Testis (tissue), 3 donors: ENCODE results near the gene MEF2A. TPM values are rescaled to one million over a fixed set of nuclear protein-coding genes. Genes with fewer than 3 reads are reported as not detected.

Experiments
- DNase-seq: peaks from one replicate; pipeline ENCODE4 v3.0.0-alpha.2; 2019
- H3K27ac ChIP-seq, 2 donors: fragments of 200-600 bp; sonication (generic); one replicate each; pipeline ENCODE4 v1.5.1; 2019
- H3K27me3 ChIP-seq: fragments of 200-600 bp; sonication (generic); one replicate; pipeline ENCODE4 v1.5.1; 2019
- H3K36me3 ChIP-seq: fragments of 200-600 bp; sonication (generic); one replicate; pipeline ENCODE4 v1.5.1; 2017; ENCODE audit warnings: low read depth; ENCODE audit errors: missing control alignments
- H3K4me1 ChIP-seq: fragments of 200-600 bp; sonication (generic); one replicate; pipeline ENCODE4 v1.5.1; 2019
- H3K4me3 ChIP-seq, 2 donors: fragments of 200-600 bp; sonication (generic); one replicate each; pipeline ENCODE4 v1.5.1; 2017 to 2019
- H3K9me3 ChIP-seq: fragments of 200-600 bp; sonication (generic); one replicate; pipeline ENCODE4 v1.5.1; 2017
- CTCF ChIP-seq, 3 experiments: fragments of 450-650 bp in 2 of 3; fragments of 200-600 bp in 1 of 3; sonication (generic) in 1 of 3; IDR thresholded peaks; one replicate each; pipeline ENCODE4 v1.5.1; 2016 to 2019; ENCODE audit warnings: antibody characterized with exemption in 3 of 3, mild to moderate bottlenecking in 2 of 3, moderate library complexity in 1 of 3
- POLR2A ChIP-seq: fragments of 450-650 bp; IDR thresholded peaks from one replicate; pipeline ENCODE4 v1.6.1; 2017; ENCODE audit warnings: antibody characterized with exemption, mild to moderate bottlenecking, moderate library complexity
- WGBS, 2 donors: methylation state at CpG; one replicate each; pipeline ENCODE4 v1.1.5; 2018; 5-methylcytosine and 5-hydroxymethylcytosine counted together
- intact Hi-C: fragments of 100-400 bp; cut with DNase I; formaldehyde crosslinking; loops from one replicate; pipeline ENCODE4 v1.15.1; 2023; ENCODE audit warnings: low total_unique reads
- polyA plus RNA-seq: library from polyadenylated mRNA; stranded (reverse); fragments of 350-450 nt; fragmentation: Illumina TruSeq; extraction: RNeasy Lipid Tissue Mini Kit (QIAGEN cat#74804); gene quantifications from one replicate; pipeline ENCODE4 v1.2.3, GENCODE V29; 2014; ENCODE audit warnings: low read depth, low replicate concordance; ENCODE audit not compliant: insufficient read depth
- total RNA-seq, 2 donors: library from RNA; depleted of rRNA; stranded (reverse); fragments of >200 nt; gene quantifications; one replicate each; pipeline ENCODE4 v1.2.3, GENCODE V29; 2016

The MEF2A gene
- total and polyA plus RNA-seq, 3 donors from 2014 or later, result 33.7 to 68.9 (median 67.9) TPM

- Histone ChIP-seq H3K27ac (peak overlapping the region in 1 of 2 donors; percentile 29), H3K27me3 (no peaks in the 10 kb centered on the region), H3K9me3 (no peaks in the 10 kb centered on the region), H3K4me3 (no peak overlapping the region), H3K4me1 (peaks cover 7% of the 10 kb centered on the region), H3K36me3 (no peaks in the 10 kb centered on the region)
- 43 to 44% methylated on average over 19 of the region's 19 CpGs for WGBS, 2 donors
- intact Hi-C loops, result no loop called here
- DNase-seq, result peak; percentile 26
- TF ChIP-seq CTCF (IDR thresholded peaks at IDR 0.05) (no peak), POLR2A (no peak)
These were observed 151.6 kb downstream of the MEF2A start for GRCh38 chr15:99717161-99718009.

- peaks cover 7% of the 10 kb centered on the region for H3K4me1 ChIP-seq
These were observed 152.6 kb downstream of the MEF2A start for GRCh38 chr15:99718421-99718820.

GRCh38 chr15:99719096-99719541, 153.3 kb downstream of the MEF2A start:
- Histone ChIP-seq H3K4me1 (peaks cover 7% of the 10 kb centered on the region), H3K27ac (no peak overlapping the region), H3K36me3 (no peaks in the 10 kb centered on the region), H3K27me3 (no peaks in the 10 kb centered on the region), H3K9me3 (no peaks in the 10 kb centered on the region), H3K4me3 (no peak overlapping the region)
- TF ChIP-seq POLR2A (no peak), CTCF (IDR thresholded peaks at IDR 0.05) (no peak)
- DNase-seq, result no peak
- intact Hi-C loops, result no loop called here
- WGBS, 2 donors, result 85 to 87% methylated on average over 5 of the region's 5 CpGs

More at GRCh38 chr15:99718421-99718820, 152.6 kb downstream of the MEF2A start:
- H3K27ac ChIP-seq, result no peak overlapping the region
- WGBS, 2 donors, result 83 to 84% methylated on average over 4 of the region's 4 CpGs
- H3K9me3 ChIP-seq, result no peaks in the 10 kb centered on the region
- no peak overlapping the region for H3K4me3 ChIP-seq
- H3K27me3 ChIP-seq, result no peaks in the 10 kb centered on the region
- TF ChIP-seq POLR2A, result no peak
- no peak for TF ChIP-seq CTCF (IDR thresholded peaks at IDR 0.05)
- H3K36me3 ChIP-seq, result no peaks in the 10 kb centered on the region
- intact Hi-C loops, result no loop called here
- DNase-seq, result no peak

- no peaks in the 10 kb centered on the region for H3K36me3 ChIP-seq
- TF ChIP-seq POLR2A, result no peak
- no peak for TF ChIP-seq CTCF (IDR thresholded peaks at IDR 0.05)
- no peak overlapping the region for H3K27ac ChIP-seq
- H3K4me3 ChIP-seq, result no peak overlapping the region
- intact Hi-C loops, result no loop called here
- H3K4me1 ChIP-seq, result peaks cover 7% of the 10 kb centered on the region
- no peaks in the 10 kb centered on the region for H3K9me3 ChIP-seq
- no peaks in the 10 kb centered on the region for H3K27me3 ChIP-seq
- 82 to 86% methylated on average over 7 of the region's 7 CpGs for WGBS, 2 donors
- no peak for DNase-seq
These were observed 154.7 kb downstream of the MEF2A start for GRCh38 chr15:99720533-99720932.
